HEK293T (cell line): ENCODE results near the gene OPRM1.

ENCODE experiments used
- CTCF ChIA-PET: fragments of 350-600 bp; formaldehyde crosslinking; extraction: SDS; loops from one replicate; lab custom pipeline; 2021; ENCODE audit warnings: antibody characterized with exemption, inconsistent platforms; lab: Yijun Ruan, JAX
- POLR2A ChIA-PET: fragments of 350-600 bp; formaldehyde crosslinking; extraction: SDS; loops from one replicate; lab custom pipeline; 2020; ENCODE audit warnings: antibody characterized with exemption, inconsistent platforms; lab: Yijun Ruan, JAX
- DNase-seq: peaks from one replicate; pipeline ENCODE4 v3.0.0; 2012; ENCODE audit warnings: mixed read lengths; ENCODE audit errors: extremely low spot score
- ARNT ChIP-seq: fragments of 450-650 bp; IDR thresholded peaks from 2 replicates; pipeline ENCODE4 v1.6.1; 2017; ENCODE audit warnings: mild to moderate bottlenecking
- BHLHE40 ChIP-seq: fragments of 450-650 bp; IDR thresholded peaks from 2 replicates; pipeline ENCODE4 v1.6.1; 2016; ENCODE audit warnings: mild to moderate bottlenecking, moderate library complexity, borderline replicate concordance
- CTBP1 ChIP-seq: fragments of 450-650 bp; IDR thresholded peaks from 2 replicates; pipeline ENCODE4 v1.6.1; 2016; ENCODE audit warnings: borderline replicate concordance
- ELF4 ChIP-seq: fragments of 450-650 bp; IDR thresholded peaks from 2 replicates; pipeline ENCODE4 v1.6.1; 2017; ENCODE audit warnings: antibody characterized with exemption
- FOXA1 ChIP-seq: fragments of 450-650 bp; IDR thresholded peaks from 2 replicates; pipeline ENCODE4 v1.6.1; 2016; ENCODE audit warnings: mild to moderate bottlenecking
- FOXK2 ChIP-seq: fragments of 450-650 bp; IDR thresholded peaks from 2 replicates; pipeline ENCODE4 v1.6.1; 2016; ENCODE audit warnings: mild to moderate bottlenecking
- FOXM1 ChIP-seq: fragments of 450-650 bp; IDR thresholded peaks from 2 replicates; pipeline ENCODE4 v1.6.1; 2017; ENCODE audit warnings: mild to moderate bottlenecking, borderline replicate concordance
- HDGF ChIP-seq: fragments of 450-650 bp; IDR thresholded peaks from 2 replicates; pipeline ENCODE4 v1.6.1; 2017; ENCODE audit warnings: antibody characterized with exemption, borderline replicate concordance
- L3MBTL2 ChIP-seq: fragments of 450-650 bp; conservative IDR thresholded peaks from 2 replicates; pipeline ENCODE4 v1.6.1; 2016; ENCODE audit warnings: mild to moderate bottlenecking
- LEF1 ChIP-seq: fragments of 450-650 bp; IDR thresholded peaks from 2 replicates; pipeline ENCODE4 v1.6.1; 2017; ENCODE audit warnings: mild to moderate bottlenecking, borderline replicate concordance
- NFRKB ChIP-seq: fragments of 450-650 bp; IDR thresholded peaks from 2 replicates; pipeline ENCODE4 v1.6.1; 2016; ENCODE audit warnings: mild to moderate bottlenecking, moderate library complexity
- PKNOX1 ChIP-seq: fragments of 450-650 bp; IDR thresholded peaks from 2 replicates; pipeline ENCODE4 v1.6.1; 2016
- SP1 ChIP-seq: fragments of 450-650 bp; IDR thresholded peaks from 2 replicates; pipeline ENCODE4 v1.6.1; 2017
- SUZ12 ChIP-seq: fragments of 450-650 bp; IDR thresholded peaks from 2 replicates; pipeline ENCODE4 v1.6.1; 2016; ENCODE audit warnings: mild to moderate bottlenecking
- TARDBP ChIP-seq: fragments of 450-650 bp; IDR thresholded peaks from 2 replicates; pipeline ENCODE4 v1.6.1; 2016
- ZNF384 ChIP-seq: fragments of 450-650 bp; IDR thresholded peaks from 2 replicates; pipeline ENCODE4 v1.6.1; 2016

The OPRM1 gene

GRCh38 chr6:154113392-154113791, 74.4 kb downstream of the OPRM1 start:
- TF ChIP-seq SUZ12 (no peak), FOXM1 (no peak), SP1 (no peak), BHLHE40 (no peak), CTBP1 (no peak), TARDBP (no peak), NFRKB (no peak), FOXK2 (no peak), ZNF384 (no peak), ARNT (no peak), LEF1 (no peak), FOXA1 (no peak)
- no peak for DNase-seq
- POLR2A ChIA-PET, result no interaction called here
- CTCF ChIA-PET, result interaction anchor here (0.9 to 1.2 kb wide), 2 partner anchors 11 to 165 kb away, joined by 3 to 4 read pairs; no protein-coding TSS in a partner anchor

GRCh38 chr6:154117485-154117884, 78.4 kb downstream of the OPRM1 start:
- POLR2A ChIA-PET, result no interaction called here
- no peak for DNase-seq
- CTCF ChIA-PET, result no interaction called here
- TF ChIP-seq LEF1 (no peak), CTBP1 (no peak)

- ChIA-PET POLR2A (no interaction called here), CTCF (no interaction called here)
- TF ChIP-seq L3MBTL2 (no peak), FOXM1 (no peak), PKNOX1 (no peak), FOXK2 (no peak), HDGF (no peak)
- no peak for DNase-seq
Observed at GRCh38 chr6:154122195-154122925, 83.3 kb downstream of the OPRM1 start.

- no peak for TF ChIP-seq FOXK2
- no peak for TF ChIP-seq NFRKB
- TF ChIP-seq PKNOX1, result no peak
- TF ChIP-seq ELF4, result no peak
- TF ChIP-seq LEF1, result no peak
- no peak for TF ChIP-seq ARNT
- no peak for TF ChIP-seq ZNF384
- no peak for TF ChIP-seq FOXA1
- no peak for TF ChIP-seq BHLHE40
- no peak for TF ChIP-seq SUZ12
- TF ChIP-seq FOXM1, result no peak
- no peak for TF ChIP-seq TARDBP
- POLR2A ChIA-PET, result no interaction called here
- CTCF ChIA-PET, result interaction anchor here (0.9 kb wide), 1 partner anchor 10 kb away, joined by 3 read pairs; no protein-coding TSS in a partner anchor
- DNase-seq, result no peak
Observed at GRCh38 chr6:154123155-154123956, 84.3 kb downstream of the OPRM1 start.

GRCh38 chr6:154125421-154125820, 86.4 kb downstream of the OPRM1 start:
- CTCF ChIA-PET, result no interaction called here
- DNase-seq, result no peak
- no peak for TF ChIP-seq ARNT
- TF ChIP-seq LEF1, result no peak
- TF ChIP-seq BHLHE40, result no peak
- TF ChIP-seq HDGF, result no peak
- TF ChIP-seq NFRKB, result no peak
- no peak for TF ChIP-seq FOXA1
- TF ChIP-seq CTBP1, result no peak
- no peak for TF ChIP-seq ELF4
- no peak for TF ChIP-seq L3MBTL2
- TF ChIP-seq SUZ12, result no peak
- TF ChIP-seq SP1, result no peak
- no peak for TF ChIP-seq FOXM1
- no peak for TF ChIP-seq PKNOX1
- POLR2A ChIA-PET, result no interaction called here

GRCh38 chr6:154127657-154128056, 88.6 kb downstream of the OPRM1 start:
- ChIA-PET POLR2A (no interaction called here), CTCF (no interaction called here)
- TF ChIP-seq NFRKB (no peak), FOXK2 (no peak), BHLHE40 (no peak), SUZ12 (no peak), PKNOX1 (no peak), FOXA1 (no peak), ELF4 (no peak), L3MBTL2 (no peak), CTBP1 (no peak), LEF1 (no peak), ARNT (no peak), HDGF (no peak), SP1 (no peak), FOXM1 (no peak), TARDBP (no peak), ZNF384 (no peak)
- no peak for DNase-seq
